IMR-90 (cell line): ENCODE measurements around the gene SPAG7. TPM values are rescaled to one million over a fixed set of nuclear protein-coding genes. Genes with fewer than 3 reads are reported as not detected.

Source experiments
- ATAC-seq: fragments of 200-7000 bp; cut with Tn5 transposase; 2 replicates; pipeline ENCODE4 v1.9.1; 2020; ENCODE audit warnings: low read depth, mild to moderate bottlenecking, moderate library complexity
- BruUV-seq: library from RNA; stranded (reverse); fragments of 400-500 nt; replicated peaks from 2 replicates; lab custom pipeline; 2021; lab: Mats Ljungman, UMichigan
- CTCF ChIA-PET: fragments of 300-600 bp; formaldehyde crosslinking; extraction: SDS; loops from one replicate; lab custom pipeline; 2021; ENCODE audit warnings: antibody characterized with exemption; lab: Yijun Ruan, JAX
- POLR2A ChIA-PET: fragments of 300-600 bp; sonication (Branson Sonifier 250); formaldehyde crosslinking; loops from one replicate; lab custom pipeline; 2022; ENCODE audit warnings: antibody characterized with exemption; ENCODE audit not compliant: unreplicated experiment; lab: Charles Lee
- DNase-seq: peaks from one replicate; pipeline ENCODE4 v3.0.0; 2013
- H2AFZ ChIP-seq: replicated peaks from 2 replicates; pipeline ENCODE3; 2013; ENCODE audit warnings: low read length, mild to moderate bottlenecking; ENCODE audit not compliant: poor library complexity
- H2AK5ac ChIP-seq: 2 replicates; pipeline ENCODE4 v1.6.1; 2013; ENCODE audit warnings: low read depth, low read length, inconsistent platforms
- H2AK9ac ChIP-seq: replicated peaks from 2 replicates; pipeline ENCODE3; 2013; ENCODE audit warnings: mild to moderate bottlenecking, low read depth, low read length, moderate library complexity; ENCODE audit not compliant: poor library complexity
- H2BK120ac ChIP-seq: 2 replicates; pipeline ENCODE4 v1.6.1; 2013; ENCODE audit warnings: low read depth, low read length, inconsistent platforms
- H2BK15ac ChIP-seq: 3 replicates; pipeline ENCODE4 v1.6.1; 2013; ENCODE audit warnings: low read depth, low read length, inconsistent platforms
- H2BK20ac ChIP-seq: 2 replicates; pipeline ENCODE4 v1.6.1; 2013; ENCODE audit warnings: low read depth, mild to moderate bottlenecking, inconsistent platforms, low read length, moderate library complexity
- H2BK5ac ChIP-seq: 2 replicates; pipeline ENCODE4 v1.6.1; 2013; ENCODE audit warnings: mild to moderate bottlenecking, low read depth, low read length, inconsistent platforms; ENCODE audit not compliant: poor library complexity, severe bottlenecking
- H3K14ac ChIP-seq: replicated peaks from 2 replicates; pipeline ENCODE4 v1.6.1; 2013; ENCODE audit warnings: low read depth, low read length, inconsistent platforms
- H3K18ac ChIP-seq: 2 replicates; pipeline ENCODE4 v1.6.1; 2013; ENCODE audit warnings: low read depth, low read length, control low read depth
- H3K23ac ChIP-seq: 2 replicates; pipeline ENCODE4 v1.6.1; 2013; ENCODE audit warnings: low read depth, low read length, inconsistent platforms
- H3K27ac ChIP-seq: 2 replicates; pipeline ENCODE4 v1.5.1; 2013; ENCODE audit warnings: mild to moderate bottlenecking, control low read depth, low read length; ENCODE audit not compliant: insufficient read depth
- H3K27me3 ChIP-seq: 2 replicates; pipeline ENCODE4 v1.6.1; 2013; ENCODE audit warnings: low read length; ENCODE audit not compliant: control insufficient read depth, insufficient read depth
- H3K36me3 ChIP-seq: 2 replicates; pipeline ENCODE4 v1.6.1; 2013; ENCODE audit warnings: low read length, mixed read lengths; ENCODE audit not compliant: control insufficient read depth, insufficient read depth
- H3K4ac ChIP-seq: 2 replicates; pipeline ENCODE4 v1.6.1; 2013; ENCODE audit warnings: low read depth, low read length, inconsistent platforms
- H3K4me1 ChIP-seq: 2 replicates; pipeline ENCODE4 v1.6.1; 2013; ENCODE audit warnings: low read length, mixed read lengths; ENCODE audit not compliant: control insufficient read depth, insufficient read depth
- H3K4me2 ChIP-seq: 2 replicates; pipeline ENCODE4 v1.6.1; 2013; ENCODE audit warnings: low read depth, mild to moderate bottlenecking, control low read depth, low read length, moderate library complexity
- H3K4me3 ChIP-seq: 2 replicates; pipeline ENCODE4 v1.5.1; 2013; ENCODE audit warnings: low read depth, mild to moderate bottlenecking, control low read depth, low read length, moderate library complexity; ENCODE audit not compliant: insufficient read depth
- H3K56ac ChIP-seq: 2 replicates; pipeline ENCODE4 v1.6.1; 2013; ENCODE audit warnings: low read length, inconsistent platforms; ENCODE audit not compliant: insufficient read depth; ENCODE audit errors: extremely low read depth
- H3K79me1 ChIP-seq, 2 experiments: 2 replicates each; pipeline ENCODE4 v1.6.1; 2013; ENCODE audit warnings: low read length in 2 of 2, inconsistent platforms in 1 of 2, low read depth in 1 of 2
- H3K9ac ChIP-seq: 2 replicates; pipeline ENCODE4 v1.6.1; 2013; ENCODE audit warnings: low read depth, low read length, control low read depth
- H3K9me1 ChIP-seq: 2 replicates; pipeline ENCODE4 v1.6.1; 2013; ENCODE audit warnings: low read length, inconsistent platforms; ENCODE audit not compliant: insufficient read depth
- H3K9me3 ChIP-seq: 2 replicates; pipeline ENCODE4 v1.6.1; 2013; ENCODE audit warnings: low read length; ENCODE audit not compliant: control insufficient read depth, insufficient read depth
- H4K20me1 ChIP-seq: 2 replicates; pipeline ENCODE4 v1.6.1; 2013; ENCODE audit warnings: low read length, inconsistent platforms; ENCODE audit not compliant: insufficient read depth
- H4K5ac ChIP-seq: 2 replicates; pipeline ENCODE4 v1.6.1; 2013; ENCODE audit warnings: mild to moderate bottlenecking, low read depth, low read length, control low read depth
- H4K8ac ChIP-seq, 2 experiments: 2 replicates each; pipeline ENCODE4 v1.6.1; 2013; ENCODE audit warnings: low read depth in 2 of 2, low read length in 2 of 2, control low read depth in 1 of 2, inconsistent platforms in 1 of 2
- H4K91ac ChIP-seq: 2 replicates; pipeline ENCODE4 v1.6.1; 2013; ENCODE audit warnings: low read depth, low read length, inconsistent platforms; ENCODE audit not compliant: insufficient read depth
- BHLHE40 ChIP-seq: fragments of 150-350 bp; IDR thresholded peaks from 2 replicates; pipeline ENCODE4 v1.6.1; 2016; ENCODE audit warnings: mild to moderate bottlenecking, low read depth, low read length
- CEBPB ChIP-seq: IDR thresholded peaks from 2 replicates; pipeline ENCODE4 v1.6.1; 2012; ENCODE audit warnings: low read depth, low read length, improper control_type of control experiment
- CHD1 ChIP-seq: IDR thresholded peaks from 2 replicates; pipeline ENCODE4 v1.6.1; 2012; ENCODE audit warnings: low read depth, low read length, improper control_type of control experiment
- FOS ChIP-seq: fragments of 150-350 bp; IDR thresholded peaks from 2 replicates; pipeline ENCODE4 v1.6.1; 2016; ENCODE audit warnings: low read depth, low read length
- MAFK ChIP-seq: IDR thresholded peaks from 2 replicates; pipeline ENCODE4 v1.6.1; 2012; ENCODE audit warnings: low read depth, low read length, improper control_type of control experiment
- MAZ ChIP-seq: IDR thresholded peaks from 2 replicates; pipeline ENCODE4 v1.6.1; 2012; ENCODE audit warnings: low read depth, mild to moderate bottlenecking, low read length, improper control_type of control experiment, moderate library complexity, borderline replicate concordance
- MXI1 ChIP-seq: IDR thresholded peaks from 2 replicates; pipeline ENCODE4 v1.6.1; 2012; ENCODE audit warnings: low read depth, mild to moderate bottlenecking, low read length, moderate library complexity, borderline replicate concordance
- NFE2L2 ChIP-seq: fragments of 150-350 bp; IDR thresholded peaks from 2 replicates; pipeline ENCODE4 v1.6.1; 2016; ENCODE audit warnings: low read depth, mild to moderate bottlenecking, low read length
- POLR2A ChIP-seq: IDR thresholded peaks from 2 replicates; pipeline ENCODE4 v1.6.1; 2012; ENCODE audit warnings: mild to moderate bottlenecking, low read depth, low read length
- RAD21 ChIP-seq: IDR thresholded peaks from 2 replicates; pipeline ENCODE4 v1.6.1; 2012; ENCODE audit warnings: low read length, improper control_type of control experiment
- RCOR1 ChIP-seq: IDR thresholded peaks from 2 replicates; pipeline ENCODE4 v1.6.1; 2012; ENCODE audit warnings: mild to moderate bottlenecking, low read length, improper control_type of control experiment; ENCODE audit not compliant: insufficient replicate concordance
- RFX5 ChIP-seq: IDR thresholded peaks from 2 replicates; pipeline ENCODE4 v1.8.0; 2012; ENCODE audit warnings: low read depth, mild to moderate bottlenecking, low read length, moderate library complexity
- SMC3 ChIP-seq: fragments of 150-350 bp; IDR thresholded peaks from 2 replicates; pipeline ENCODE4 v1.6.1; 2016; ENCODE audit warnings: low read depth, mild to moderate bottlenecking, antibody characterized with exemption, low read length, moderate library complexity
- WGBS, 2 experiments: methylation state at CpG; one replicate each; pipeline versions ENCODE4 v1.1.5 to v1.1.7; 2013; ENCODE audit warnings: missing lambda C conversion rate in 2 of 2; ENCODE audit not compliant: insufficient read length in 1 of 2; ENCODE audit errors: extremely low coverage in 2 of 2; 5-methylcytosine and 5-hydroxymethylcytosine counted together
- dilution Hi-C: fragments of 300-500 bp; cut with HindIII; formaldehyde crosslinking; loops from one replicate; pipeline ENCODE4 v1.14.3; 2018; ENCODE audit warnings: low sequenced_read_pairs; ENCODE audit not compliant: unreplicated experiment
- in situ Hi-C: fragments of 300-500 bp; cut with MboI; formaldehyde crosslinking; loops from 3 replicates; pipeline ENCODE4 v1.14.3; 2019; ENCODE audit warnings: low sequenced_read_pairs, inconsistent platforms, mixed read lengths
- intact Hi-C: fragments of 100-400 bp; cut with micrococcal nuclease; formaldehyde crosslinking; loops from 2 replicates; pipeline ENCODE4 v1.10.0; 2022
- polyA plus RNA-seq, 3 experiments: library from polyadenylated mRNA; depleted of rRNA; stranded (reverse); fragments of >200 nt; gene quantifications; 2 replicates each; pipeline ENCODE4 v1.2.3, GENCODE V29; 2012; ENCODE audit warnings: low replicate concordance in 1 of 3
- total RNA-seq: library from RNA; depleted of rRNA; stranded (reverse); fragments of >200 nt; gene quantifications from 2 replicates; pipeline ENCODE4 v1.2.3, GENCODE V29; 2012
- TF ChIP-seq, protein P1 (sequence below): conservative IDR thresholded peaks from 2 replicates; pipeline ENCODE4 v1.5.1; 2012; ENCODE audit warnings: mild to moderate bottlenecking, low read depth, low read length, improper control_type of control experiment
- TF ChIP-seq, protein P2 (sequence below): fragments of 150-350 bp; IDR thresholded peaks from 2 replicates; pipeline ENCODE4 v1.6.1; 2016; ENCODE audit warnings: low read depth, mild to moderate bottlenecking, low read length, moderate library complexity, borderline replicate concordance
- TF ChIP-seq, protein P3 (sequence below): fragments of 150-350 bp; IDR thresholded peaks from 2 replicates; pipeline ENCODE4 v1.6.1; 2017; ENCODE audit warnings: mild to moderate bottlenecking, antibody characterized with exemption, low read length, low read depth

SPAG7 gene
- total and polyA plus RNA-seq, 2 of the 4 experiments (the other 2 are of a cell fraction) = 50.2 to 108 TPM

DNA sequence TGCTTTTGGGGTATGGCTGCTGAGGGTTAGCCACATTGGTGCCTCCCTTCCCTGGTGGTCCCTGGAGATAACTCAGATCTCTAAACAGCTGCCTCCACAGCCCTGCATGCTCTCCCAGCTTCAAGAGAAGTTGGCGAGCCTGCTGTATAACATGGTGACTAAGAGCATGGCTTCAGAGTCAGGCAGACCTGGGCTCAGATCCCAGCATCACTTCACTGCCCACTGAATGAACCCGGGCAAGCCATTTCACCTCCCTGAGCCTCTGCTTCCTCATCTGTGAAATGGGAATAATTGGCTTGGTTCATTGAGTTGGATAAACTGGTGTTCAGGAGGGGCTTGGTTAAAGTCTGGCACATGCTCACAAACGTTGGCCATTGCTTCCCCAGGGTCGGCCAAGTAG lies 46.7 kb upstream of the SPAG7 start:
- H2BK20ac ChIP-seq = no peak overlapping the region
- in situ Hi-C loops (no loop called here), intact Hi-C loops (no loop called here), dilution Hi-C loops (no loop called here)
- no peak overlapping the region for H3K9ac ChIP-seq
- DNase-seq (no peak), ATAC-seq (no peak)
- ChIA-PET POLR2A (no interaction called here), CTCF (no interaction called here)
- H3K18ac ChIP-seq = no peak overlapping the region
- no peaks in the 10 kb centered on the region for H3K9me3 ChIP-seq
- H3K27ac ChIP-seq = no peak overlapping the region
- no peak overlapping the region for H4K5ac ChIP-seq
- no peak overlapping the region for H3K4me3 ChIP-seq
- TF ChIP-seq MXI1 (no peak), RCOR1 (no peak), MAZ (no peak), RFX5 (no peak), POLR2A (no peak), CEBPB (no peak), RAD21 (no peak), FOS (no peak), CHD1 (no peak), NFE2L2 (no peak), MAFK (no peak), BHLHE40 (no peak), SMC3 (no peak)
- TF ChIP-seq, protein P1, sequence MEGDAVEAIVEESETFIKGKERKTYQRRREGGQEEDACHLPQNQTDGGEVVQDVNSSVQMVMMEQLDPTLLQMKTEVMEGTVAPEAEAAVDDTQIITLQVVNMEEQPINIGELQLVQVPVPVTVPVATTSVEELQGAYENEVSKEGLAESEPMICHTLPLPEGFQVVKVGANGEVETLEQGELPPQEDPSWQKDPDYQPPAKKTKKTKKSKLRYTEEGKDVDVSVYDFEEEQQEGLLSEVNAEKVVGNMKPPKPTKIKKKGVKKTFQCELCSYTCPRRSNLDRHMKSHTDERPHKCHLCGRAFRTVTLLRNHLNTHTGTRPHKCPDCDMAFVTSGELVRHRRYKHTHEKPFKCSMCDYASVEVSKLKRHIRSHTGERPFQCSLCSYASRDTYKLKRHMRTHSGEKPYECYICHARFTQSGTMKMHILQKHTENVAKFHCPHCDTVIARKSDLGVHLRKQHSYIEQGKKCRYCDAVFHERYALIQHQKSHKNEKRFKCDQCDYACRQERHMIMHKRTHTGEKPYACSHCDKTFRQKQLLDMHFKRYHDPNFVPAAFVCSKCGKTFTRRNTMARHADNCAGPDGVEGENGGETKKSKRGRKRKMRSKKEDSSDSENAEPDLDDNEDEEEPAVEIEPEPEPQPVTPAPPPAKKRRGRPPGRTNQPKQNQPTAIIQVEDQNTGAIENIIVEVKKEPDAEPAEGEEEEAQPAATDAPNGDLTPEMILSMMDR = no peak
- TF ChIP-seq, protein P2, sequence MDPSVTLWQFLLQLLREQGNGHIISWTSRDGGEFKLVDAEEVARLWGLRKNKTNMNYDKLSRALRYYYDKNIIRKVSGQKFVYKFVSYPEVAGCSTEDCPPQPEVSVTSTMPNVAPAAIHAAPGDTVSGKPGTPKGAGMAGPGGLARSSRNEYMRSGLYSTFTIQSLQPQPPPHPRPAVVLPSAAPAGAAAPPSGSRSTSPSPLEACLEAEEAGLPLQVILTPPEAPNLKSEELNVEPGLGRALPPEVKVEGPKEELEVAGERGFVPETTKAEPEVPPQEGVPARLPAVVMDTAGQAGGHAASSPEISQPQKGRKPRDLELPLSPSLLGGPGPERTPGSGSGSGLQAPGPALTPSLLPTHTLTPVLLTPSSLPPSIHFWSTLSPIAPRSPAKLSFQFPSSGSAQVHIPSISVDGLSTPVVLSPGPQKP = no peak
- TF ChIP-seq, protein P3, sequence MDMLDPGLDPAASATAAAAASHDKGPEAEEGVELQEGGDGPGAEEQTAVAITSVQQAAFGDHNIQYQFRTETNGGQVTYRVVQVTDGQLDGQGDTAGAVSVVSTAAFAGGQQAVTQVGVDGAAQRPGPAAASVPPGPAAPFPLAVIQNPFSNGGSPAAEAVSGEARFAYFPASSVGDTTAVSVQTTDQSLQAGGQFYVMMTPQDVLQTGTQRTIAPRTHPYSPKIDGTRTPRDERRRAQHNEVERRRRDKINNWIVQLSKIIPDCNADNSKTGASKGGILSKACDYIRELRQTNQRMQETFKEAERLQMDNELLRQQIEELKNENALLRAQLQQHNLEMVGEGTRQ = no peak
- no peak overlapping the region for H3K4me2 ChIP-seq
- H4K8ac ChIP-seq = no peak overlapping the region
- no peak overlapping the region for H2AK9ac ChIP-seq
- peaks cover 8% of the 10 kb centered on the region for H3K9me1 ChIP-seq
- peaks cover 51% of the 10 kb centered on the region for H3K36me3 ChIP-seq
- no peak overlapping the region for H2AK5ac ChIP-seq
- H3K14ac ChIP-seq = no peak overlapping the region
- no peak overlapping the region for H4K91ac ChIP-seq
- no peak overlapping the region for H2BK120ac ChIP-seq
- no peaks in the 10 kb centered on the region for H3K27me3 ChIP-seq
- WGBS, 2 experiments = no CpG with 5 or more reads among the region's 4 CpGs
- H2BK15ac ChIP-seq = no peak overlapping the region
- no peak overlapping the region for H3K56ac ChIP-seq
- no peak overlapping the region for H3K4ac ChIP-seq
- H4K20me1 ChIP-seq = peaks cover 6% of the 10 kb centered on the region; the same call in 1 of the 2 replicates
- H2AFZ ChIP-seq = no peak overlapping the region
- H3K4me1 ChIP-seq = no peaks in the 10 kb centered on the region; the same call in 1 of the 2 replicates
- H3K79me1 ChIP-seq = peaks cover 20 to 22% of the 10 kb centered on the region in 2 experiments
- no peak overlapping the region for H3K23ac ChIP-seq
- no TSS peak for BruUV-seq
- H2BK5ac ChIP-seq = no peak overlapping the region
